Measurements from ENCODE around the gene KNG1. TPM values are rescaled to one million over a fixed set of nuclear protein-coding genes. Genes with fewer than 3 reads are reported as not detected.

KNG1 gene
- total RNA-seq, 2 donors from 2014 or later = 1.0 to 1.2 TPM

DNA sequence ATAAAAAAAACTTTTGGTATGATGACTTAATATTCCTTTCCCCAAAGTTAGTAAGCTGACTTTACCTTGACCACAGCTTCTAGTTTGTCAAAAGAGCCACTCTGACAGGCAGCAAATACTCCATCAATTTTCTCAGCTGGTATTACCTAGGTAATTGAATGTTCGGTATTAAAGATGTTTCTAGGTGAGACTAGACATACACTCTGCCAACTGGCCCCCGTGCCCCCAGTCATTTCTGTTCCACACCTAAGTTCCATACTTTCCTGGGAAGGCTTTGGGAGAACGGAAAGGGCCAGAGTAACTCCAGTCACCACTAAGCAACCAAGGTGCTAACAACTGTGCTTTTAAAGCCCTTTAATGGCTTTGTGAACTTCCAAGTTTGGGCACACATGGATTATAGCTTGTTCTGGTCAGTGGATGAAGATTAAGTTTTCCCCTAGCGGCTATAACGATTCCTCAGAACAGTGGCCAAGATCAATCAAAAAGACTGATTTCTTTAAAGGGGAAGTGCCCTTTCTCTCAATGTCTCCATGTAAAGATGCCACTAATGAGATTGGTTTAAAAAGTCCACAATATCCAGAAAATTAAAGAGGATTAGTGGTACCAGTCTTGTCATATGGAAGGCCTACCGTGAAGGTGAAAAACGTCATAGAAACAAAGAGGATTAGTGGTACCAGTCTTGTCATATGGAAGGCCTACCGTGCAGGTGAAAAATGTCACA is 73.3 kb downstream of the KNG1 start:
- DNase-seq = no peak
- Histone ChIP-seq H3K27me3 (no peaks in the 10 kb centered on the region), H3K9me3 (no peaks in the 10 kb centered on the region), H3K36me3 (peaks cover 27% of the 10 kb centered on the region), H3K4me1 (peaks cover 4% of the 10 kb centered on the region), H3K9ac (ENCODE audit: low read depth in 2 of 2, low read length in 2 of 2) (no peak overlapping the region), H3K4me3 (no peak overlapping the region), H3K27ac (no peak overlapping the region)
- TF ChIP-seq, protein P1, sequence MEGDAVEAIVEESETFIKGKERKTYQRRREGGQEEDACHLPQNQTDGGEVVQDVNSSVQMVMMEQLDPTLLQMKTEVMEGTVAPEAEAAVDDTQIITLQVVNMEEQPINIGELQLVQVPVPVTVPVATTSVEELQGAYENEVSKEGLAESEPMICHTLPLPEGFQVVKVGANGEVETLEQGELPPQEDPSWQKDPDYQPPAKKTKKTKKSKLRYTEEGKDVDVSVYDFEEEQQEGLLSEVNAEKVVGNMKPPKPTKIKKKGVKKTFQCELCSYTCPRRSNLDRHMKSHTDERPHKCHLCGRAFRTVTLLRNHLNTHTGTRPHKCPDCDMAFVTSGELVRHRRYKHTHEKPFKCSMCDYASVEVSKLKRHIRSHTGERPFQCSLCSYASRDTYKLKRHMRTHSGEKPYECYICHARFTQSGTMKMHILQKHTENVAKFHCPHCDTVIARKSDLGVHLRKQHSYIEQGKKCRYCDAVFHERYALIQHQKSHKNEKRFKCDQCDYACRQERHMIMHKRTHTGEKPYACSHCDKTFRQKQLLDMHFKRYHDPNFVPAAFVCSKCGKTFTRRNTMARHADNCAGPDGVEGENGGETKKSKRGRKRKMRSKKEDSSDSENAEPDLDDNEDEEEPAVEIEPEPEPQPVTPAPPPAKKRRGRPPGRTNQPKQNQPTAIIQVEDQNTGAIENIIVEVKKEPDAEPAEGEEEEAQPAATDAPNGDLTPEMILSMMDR (IDR thresholded peaks at IDR 0.05) = no peak
- intact Hi-C loops (cut with DNase I) = no loop called here

Small RNA genes lying within 50 kb of the gene (microRNA-seq; reads per million reads assigned to microRNA genes)
- 7.7 reads per million, percentile 9 among the genes with 10 or more reads in this experiment for gene MIR1248

Other genes with a start within 250 kb of the KNG1 start
- 1 to 10 TPM; 2.3 to 2.6 TPM for gene CRYGS, start 173.0 kb upstream of the KNG1 start, total RNA-seq
- gene TBCCD1, start 150.0 kb upstream of the KNG1 start, total RNA-seq = 10 to 100 TPM; 10.4 to 14.3 TPM
- 10 to 100 TPM; 54.7 to 72.5 TPM for gene DNAJB11, start 146.6 kb upstream of the KNG1 start, total RNA-seq
- 1 to 10 TPM in 1 of 2 donors, not detected in 1; 1.9 TPM for gene AHSG, start 104.3 kb upstream of the KNG1 start, total RNA-seq
- gene FETUB, start 77.0 kb upstream of the KNG1 start, total RNA-seq = under 1 TPM; 0.22 to 0.27 TPM
- under 1 TPM in 1 of 2 donors, not detected in 1; 0.25 TPM for gene HRG, start 51.3 kb upstream of the KNG1 start, total RNA-seq
- 100 to 1,000 TPM; 337 to 366 TPM for gene EIF4A2, start 66.2 kb downstream of the KNG1 start, total RNA-seq
- 10 to 100 TPM; 13.4 to 40.4 TPM for gene RFC4, start 89.1 kb downstream of the KNG1 start, total RNA-seq
- gene ADIPOQ, start 125.4 kb downstream of the KNG1 start, total RNA-seq = under 1 TPM; 0.17 to 0.58 TPM
- gene ST6GAL1, start 213.2 kb downstream of the KNG1 start, total RNA-seq = 10 to 100 TPM; 57.2 to 81.8 TPM

Measured in colonic mucosa (tissue), 4 donors.